NCI-H1105 (cell line): ENCODE results near the gene KCNAB2.

ENCODE experiments used
- DNase-seq: peaks from one replicate; lab custom pipeline; 2025; lab: John Stamatoyannopoulos, UW

Gene KCNAB2

DNA sequence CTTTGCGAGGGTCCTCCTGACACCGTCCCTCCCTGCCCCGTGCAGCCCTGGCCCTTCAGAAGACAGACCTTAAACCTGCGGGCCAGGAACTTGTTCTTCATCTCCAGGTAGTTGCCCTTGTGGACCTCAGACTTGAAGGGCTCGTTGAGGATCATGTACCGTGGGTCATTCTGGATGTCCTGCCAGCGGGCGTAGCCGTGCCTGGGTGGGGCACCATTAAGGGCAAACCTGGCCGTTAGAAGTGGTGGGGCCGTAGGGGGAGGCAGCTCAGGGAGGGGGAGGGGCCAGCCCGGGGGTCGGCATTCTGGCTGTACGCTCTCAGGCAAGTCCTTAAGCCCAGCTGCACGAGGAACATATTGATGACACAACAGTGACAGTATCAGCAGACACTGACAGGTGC is 64.6 kb downstream of the KCNAB2 start:
- no peak for DNase-seq

DNA sequence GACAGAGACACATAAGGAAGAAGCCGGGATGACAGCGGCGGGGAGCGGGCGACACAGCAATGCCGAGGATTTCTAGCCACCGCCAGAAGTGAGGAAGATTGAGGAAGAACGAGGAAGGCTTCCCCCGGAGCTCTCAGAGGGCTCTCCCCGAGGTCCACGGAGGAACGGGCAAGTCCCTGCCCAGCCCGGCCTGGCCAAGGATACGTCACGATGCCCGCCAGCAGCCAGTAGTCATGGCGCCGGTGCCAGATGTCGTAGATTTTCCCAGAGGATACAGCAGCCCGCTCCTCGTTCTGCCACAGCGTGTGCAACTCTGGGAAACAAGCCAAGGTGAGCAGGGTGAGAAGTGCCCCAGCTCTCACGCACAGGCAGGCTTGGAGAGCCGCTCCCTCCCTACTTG is 65.9 kb downstream of the KCNAB2 start:
- peak; percentile 74 for DNase-seq

DNA sequence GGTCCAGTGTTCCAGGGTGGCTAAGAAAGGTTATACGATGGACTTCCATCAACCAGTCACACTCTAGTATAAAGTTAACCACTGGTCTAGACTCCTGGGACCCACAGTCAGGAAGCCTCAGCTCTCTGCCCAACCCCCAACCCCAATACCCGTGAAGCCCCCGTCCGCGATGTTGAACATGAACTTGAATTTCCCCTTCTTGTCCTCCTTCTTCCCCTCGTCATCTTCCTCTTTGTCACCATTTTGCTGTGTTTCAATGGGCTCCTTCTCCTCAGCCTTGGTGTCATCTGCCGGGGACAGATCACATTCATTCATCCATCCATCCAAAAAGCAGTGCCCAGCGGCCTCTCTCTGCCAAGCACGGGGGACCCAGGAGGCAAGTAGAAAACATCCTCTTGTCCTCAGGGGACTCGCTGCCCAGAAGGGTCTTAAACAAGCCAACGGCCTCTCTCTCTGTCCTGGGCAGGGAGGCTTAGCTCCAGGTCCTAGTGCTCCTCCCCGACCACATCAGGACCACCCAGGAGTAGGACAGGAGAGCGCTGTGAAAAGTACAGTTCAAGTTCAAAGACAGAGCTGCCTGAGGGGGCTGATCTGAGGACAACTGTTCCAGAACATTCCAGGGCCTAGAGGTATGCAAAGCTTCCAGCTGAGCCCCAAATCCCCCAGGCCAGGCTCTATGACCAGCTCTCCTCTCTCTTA is 66.5 kb downstream of the KCNAB2 start:
- no peak for DNase-seq

DNA sequence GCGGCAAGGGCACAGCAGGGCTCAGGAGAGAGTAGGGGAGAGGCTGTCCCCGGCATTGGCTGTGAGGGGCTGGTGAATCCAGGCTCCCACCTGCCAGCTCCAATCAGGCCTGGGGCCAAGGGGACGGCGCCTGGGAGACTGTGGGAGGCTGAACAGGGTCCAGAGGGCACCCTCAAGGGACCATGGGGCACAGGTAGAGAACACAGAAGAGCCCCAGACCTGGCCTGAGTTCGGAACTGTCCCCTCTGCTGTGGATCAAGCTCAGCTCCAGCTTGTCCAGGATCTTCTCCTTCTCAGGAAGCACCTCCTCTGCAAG is 67.0 kb downstream of the KCNAB2 start:
- no peak for DNase-seq

DNA sequence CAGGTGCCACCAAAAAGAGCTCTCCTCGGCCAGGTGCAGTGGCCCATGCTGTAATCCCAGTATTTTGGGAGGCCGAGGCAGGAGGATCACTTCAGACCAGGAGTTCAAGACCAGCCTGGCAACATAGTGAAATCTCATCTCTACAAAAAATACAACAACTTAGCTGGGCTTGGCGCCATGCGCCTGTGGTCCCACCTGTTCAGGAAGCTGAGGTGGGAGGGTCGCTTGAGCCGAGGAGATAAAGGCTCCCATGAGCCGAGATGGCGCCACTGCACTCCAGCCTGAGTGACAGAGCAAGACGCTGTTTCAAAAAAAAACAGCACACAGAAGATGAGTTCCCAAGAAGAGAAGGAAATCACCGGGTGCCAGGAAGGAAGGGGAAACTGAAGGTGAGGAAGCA is 67.4 kb downstream of the KCNAB2 start:
- no peak for DNase-seq

DNA sequence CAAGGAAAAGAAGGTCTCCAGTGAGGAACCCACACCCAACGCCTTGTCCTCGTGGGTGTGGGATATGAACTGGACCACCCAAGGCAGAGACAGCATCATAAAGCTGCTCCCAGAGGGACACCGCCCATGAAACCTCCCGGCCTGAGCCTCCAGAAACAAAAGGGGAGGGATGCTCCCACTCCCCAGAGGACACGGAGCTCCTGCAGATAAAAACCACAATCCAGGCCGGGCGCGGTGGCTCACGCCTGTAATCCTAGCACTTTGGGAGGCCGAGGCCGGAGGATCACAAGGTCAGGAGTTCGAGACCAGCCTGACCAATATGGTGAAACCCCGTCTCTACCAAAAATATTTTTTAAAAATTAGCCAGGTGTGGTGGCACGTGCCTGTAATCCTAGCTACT is 68.1 kb downstream of the KCNAB2 start:
- DNase-seq = no peak

DNA sequence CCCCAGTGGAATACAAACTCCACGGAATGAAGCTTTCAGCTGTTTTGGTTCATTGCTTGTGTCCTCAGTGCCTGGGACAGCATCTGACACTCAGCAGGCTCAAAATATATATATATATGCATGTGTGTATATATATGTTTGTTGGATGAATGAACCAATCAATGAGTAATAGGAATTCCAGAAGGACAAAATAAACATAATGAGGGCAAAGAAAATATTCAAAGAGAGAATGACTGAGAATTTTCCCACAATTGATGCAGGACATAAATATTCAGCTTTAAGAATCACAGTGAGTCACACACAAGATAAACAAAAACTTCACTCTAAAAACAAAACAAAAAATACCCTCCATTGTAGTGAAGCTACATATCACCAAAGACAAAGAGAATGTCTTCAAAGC is 70.4 kb downstream of the KCNAB2 start:
- no peak for DNase-seq

DNA sequence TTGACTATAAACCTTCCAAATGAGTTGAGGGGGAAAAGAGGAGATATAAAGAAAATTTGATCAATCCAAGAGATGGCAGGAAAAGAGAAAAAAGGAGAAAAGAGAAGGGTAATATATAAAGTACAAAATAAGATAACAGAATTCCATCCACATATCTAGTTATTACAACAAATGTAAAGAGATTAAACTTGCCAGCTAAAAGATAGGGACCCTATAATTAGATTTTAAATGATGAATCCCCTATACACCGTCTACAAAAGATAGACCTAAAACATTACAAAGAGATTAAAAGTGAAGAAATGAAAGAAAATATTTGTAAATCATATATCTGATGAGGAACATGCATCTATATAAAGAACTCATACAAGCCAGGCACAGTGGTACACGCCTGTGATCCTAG is 71.4 kb downstream of the KCNAB2 start:
- DNase-seq = no peak

DNA sequence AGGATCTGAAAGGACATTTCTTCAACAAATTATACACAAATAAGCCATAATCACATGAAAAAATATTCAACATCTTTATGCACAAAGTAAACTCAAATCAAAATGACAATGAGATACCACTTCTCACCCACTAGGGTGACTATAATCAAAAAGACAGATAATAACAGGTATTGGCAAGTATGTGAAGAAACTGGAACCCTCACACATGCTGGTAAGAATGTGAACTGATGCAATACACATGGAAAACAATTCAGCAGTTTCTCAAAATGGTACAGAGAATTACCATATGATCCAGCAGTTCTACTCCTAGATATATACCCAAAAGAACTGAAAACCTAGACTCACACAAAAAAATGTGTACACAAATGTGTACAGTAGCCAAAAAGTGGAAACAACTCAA is 71.9 kb downstream of the KCNAB2 start:
- no peak for DNase-seq

DNA sequence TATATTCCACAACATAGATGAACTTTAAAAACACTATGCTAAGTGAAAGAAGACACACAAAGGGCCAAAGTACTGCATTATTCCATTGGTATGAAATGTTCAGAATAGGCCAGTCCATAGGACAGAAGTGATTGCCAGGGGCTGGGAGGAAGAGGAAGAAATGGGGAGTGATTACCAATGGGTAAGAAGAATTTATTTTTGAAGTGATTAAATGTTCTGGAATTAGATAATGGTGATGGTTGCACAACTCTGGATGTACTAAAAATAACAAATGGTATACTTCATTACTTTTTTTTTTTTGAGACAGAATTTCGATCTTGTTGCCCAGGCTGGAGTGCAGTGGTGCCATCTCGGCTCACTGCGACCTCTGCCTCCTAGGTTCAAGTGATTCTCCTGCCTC is 72.7 kb downstream of the KCNAB2 start:
- DNase-seq = no peak

DNA sequence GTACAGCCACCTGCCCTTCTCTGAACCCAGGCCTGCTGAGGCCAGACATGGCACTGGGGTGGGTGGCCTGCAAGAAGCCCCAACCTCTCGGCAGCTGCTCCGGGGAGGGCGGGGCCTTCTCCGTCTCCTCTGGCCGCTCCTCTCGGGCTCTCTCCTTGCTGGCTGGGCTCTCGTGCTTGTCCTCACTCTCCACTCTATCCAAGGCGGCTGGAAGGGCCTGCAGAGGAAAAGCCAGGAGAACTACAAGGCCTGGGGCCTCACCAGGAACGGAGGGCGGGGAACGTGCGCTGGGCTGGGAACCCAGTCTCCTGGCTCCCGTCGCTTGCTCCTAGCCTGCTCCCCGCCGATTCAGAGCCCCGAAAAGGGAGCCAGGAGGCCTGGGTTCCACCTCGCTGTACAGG is 75.3 kb downstream of the KCNAB2 start:
- DNase-seq = no peak

DNA sequence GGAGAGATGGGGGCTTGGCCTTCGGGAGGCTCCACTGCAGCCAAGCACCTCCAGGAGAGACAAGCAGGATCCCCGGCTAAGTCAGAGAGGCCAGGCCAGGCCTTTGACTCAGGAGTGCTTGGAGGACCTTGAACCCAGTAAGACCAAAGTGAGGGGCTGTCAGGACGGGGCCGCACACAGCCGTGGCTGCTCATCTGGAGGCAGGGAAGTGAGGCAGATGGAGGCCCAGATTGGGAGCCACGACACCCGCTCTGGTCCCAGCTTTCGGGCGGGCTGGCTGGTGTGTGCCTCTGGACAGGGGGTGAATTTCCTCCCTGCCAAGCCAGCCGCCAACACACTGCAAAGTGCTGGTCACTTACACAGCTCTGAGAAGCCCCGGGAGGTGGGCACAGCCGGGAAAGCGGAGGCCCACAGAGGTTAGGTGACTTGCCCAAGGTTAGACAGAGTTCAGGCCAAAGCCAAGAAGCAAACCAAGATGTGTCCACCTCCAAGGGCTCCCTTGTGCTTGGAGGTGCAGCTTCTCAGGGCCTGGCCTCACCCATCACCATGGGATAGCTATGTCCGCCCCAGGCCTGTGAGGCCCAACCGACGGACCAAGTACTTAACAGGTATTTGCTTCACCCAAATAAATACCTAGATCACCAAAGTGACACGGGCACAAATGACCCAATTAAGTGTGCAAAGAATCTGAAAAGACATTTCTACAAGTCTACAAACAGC is 76.1 kb downstream of the KCNAB2 start:
- no peak for DNase-seq

DNA sequence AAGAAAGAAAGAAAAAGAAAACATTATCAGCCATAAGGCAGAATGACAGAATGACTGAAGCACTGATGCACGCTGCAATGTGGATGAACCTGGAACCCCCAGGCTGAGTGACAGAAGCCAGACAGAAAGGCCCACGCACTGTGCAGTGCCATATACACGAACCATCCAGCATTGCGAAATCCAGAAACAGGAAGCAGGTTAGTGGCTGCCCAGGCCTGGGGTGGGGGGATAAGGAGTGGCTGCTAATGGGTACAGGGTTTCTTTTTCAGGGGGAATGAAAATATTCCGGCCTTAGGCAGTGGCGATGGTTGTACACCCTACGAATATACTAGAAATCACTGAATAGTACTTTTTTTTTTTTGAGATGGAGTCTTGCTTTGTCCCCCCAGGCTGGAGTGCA is 77.4 kb downstream of the KCNAB2 start:
- DNase-seq = no peak

DNA sequence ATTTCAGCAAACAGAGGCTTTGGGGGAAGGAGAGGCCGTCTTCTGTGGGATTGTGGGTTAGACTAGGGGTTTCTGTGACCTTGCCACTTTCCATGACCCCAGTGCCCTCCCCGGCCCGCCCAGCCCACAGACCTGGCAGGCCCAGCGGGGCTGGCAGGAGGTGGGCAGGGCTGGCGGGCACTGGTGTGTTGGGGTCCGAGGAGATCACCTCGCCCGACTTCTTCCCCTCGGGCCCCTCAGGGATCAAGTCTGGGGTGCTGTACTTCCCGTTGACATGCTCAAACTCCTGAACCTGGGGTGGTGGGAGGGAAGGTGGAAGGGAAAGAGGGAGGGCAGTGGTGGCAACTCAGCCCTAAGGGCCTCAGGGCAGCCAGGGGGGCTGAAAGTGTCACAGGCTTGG is 78.1 kb downstream of the KCNAB2 start:
- no peak for DNase-seq

DNA sequence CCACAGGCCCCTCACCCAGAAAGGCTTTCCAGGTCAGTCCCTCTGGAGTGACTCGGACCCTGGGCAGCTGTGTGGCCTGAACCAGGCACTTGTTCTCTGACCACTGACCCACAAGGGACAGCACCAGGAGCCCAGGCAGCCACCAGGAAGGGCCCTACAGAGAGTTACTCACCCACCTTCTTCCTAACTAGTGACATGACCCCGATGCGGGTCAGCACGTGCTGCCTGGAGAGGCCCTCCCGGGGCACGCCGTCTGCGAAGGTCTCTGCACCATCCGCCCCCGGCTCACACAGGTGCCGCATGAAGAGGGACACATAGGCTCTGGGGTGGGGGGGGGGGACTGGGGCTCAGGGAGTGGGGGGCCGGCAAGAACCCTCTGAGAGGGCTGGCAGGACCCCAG is 78.7 kb downstream of the KCNAB2 start:
- no peak for DNase-seq

DNA sequence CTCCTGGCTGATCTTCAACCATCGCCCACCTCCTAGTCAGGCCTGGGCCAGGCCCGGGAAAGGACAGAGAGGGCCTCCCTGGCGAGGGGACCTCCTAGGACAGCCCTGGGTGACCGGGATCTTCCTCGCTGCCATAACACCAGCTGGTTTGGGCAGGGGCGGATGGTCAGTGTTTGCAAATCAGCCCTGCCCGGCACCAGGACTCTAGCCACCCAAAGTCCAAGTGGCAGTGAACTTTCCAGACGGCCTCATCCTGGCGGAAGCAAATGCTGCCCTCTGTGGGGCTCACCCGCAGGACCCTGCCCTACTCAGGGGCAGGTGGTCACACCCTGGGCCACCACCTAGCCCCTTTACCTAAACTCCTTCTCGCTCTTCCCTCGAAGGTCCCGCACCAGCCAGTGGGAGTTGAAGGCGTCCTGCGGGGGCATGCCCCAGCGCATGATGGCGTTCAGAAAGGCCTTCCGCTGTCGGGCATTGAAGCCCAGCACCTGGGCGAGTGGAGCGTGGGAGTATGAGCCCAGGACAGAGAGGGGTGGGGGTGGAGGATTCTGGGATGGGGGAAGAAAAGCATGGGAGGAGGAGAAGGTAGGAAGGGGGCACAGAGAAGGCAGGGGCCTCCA is 79.2 kb downstream of the KCNAB2 start:
- no peak for DNase-seq

DNA sequence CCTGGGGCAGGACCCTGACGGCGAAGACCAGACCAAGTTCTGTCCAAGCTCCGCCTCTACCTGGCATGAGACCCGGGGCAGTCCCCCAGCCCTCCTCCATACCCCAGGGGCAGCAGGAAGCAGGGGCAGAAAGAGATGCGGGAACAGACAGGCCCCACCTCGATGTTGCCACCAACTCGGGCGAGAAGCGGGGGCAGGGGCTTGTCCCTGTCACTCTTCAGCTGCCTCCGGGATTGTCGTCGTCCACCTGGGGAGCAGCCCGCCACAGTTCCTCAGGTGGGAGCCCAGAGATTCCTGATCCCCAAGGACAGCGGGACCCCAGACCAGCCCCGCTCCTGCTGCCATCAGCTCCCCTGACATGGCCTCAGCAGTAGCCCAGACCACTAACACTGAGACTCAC is 79.7 kb downstream of the KCNAB2 start:
- no peak for DNase-seq

DNA sequence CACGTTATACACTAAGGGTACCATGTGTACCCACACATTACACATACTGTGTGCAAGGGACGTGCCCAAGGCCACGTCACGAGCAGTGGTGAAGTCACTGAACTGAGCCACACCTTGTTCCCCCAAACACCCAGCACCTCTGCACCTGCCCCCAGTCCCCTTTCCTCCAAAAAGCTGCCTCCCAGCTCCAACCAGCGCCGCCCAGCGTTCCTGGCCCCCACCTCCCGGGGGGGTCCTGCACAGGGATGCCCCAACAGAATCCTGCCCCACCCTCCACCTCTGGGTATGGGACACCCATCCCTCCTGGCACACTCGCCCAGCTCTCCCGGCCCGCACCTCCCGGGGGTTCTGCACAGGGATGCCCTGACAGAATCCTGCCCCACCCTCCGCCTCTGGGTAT is 80.3 kb downstream of the KCNAB2 start:
- no peak for DNase-seq

DNA sequence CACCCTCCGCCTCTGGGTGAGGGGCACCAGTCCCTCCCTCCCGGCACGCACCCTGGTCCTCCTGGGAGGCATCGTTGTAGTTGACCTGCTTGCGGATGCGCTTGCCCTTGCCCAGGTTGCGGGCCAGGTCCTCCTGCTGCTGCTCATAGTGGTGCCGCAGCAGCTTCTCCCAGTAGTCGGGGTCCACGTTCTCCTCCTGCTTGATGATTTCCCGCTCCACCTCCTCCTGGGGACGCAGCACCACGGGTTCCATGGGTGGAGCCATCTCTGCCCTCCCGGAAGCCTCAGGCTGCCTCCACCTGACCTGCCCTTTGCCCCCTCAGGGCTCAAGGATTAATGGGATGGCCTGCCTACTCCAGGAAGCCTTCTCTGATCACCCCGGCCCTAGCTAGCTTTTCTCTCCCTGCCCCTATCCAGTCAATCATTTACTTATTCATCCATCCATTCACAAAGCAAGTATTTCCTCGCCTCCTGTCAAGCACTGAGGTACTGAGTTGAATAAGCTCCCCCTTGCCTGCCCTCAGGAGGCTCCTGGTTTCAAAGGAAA is 80.9 kb downstream of the KCNAB2 start:
- DNase-seq = no peak

DNA sequence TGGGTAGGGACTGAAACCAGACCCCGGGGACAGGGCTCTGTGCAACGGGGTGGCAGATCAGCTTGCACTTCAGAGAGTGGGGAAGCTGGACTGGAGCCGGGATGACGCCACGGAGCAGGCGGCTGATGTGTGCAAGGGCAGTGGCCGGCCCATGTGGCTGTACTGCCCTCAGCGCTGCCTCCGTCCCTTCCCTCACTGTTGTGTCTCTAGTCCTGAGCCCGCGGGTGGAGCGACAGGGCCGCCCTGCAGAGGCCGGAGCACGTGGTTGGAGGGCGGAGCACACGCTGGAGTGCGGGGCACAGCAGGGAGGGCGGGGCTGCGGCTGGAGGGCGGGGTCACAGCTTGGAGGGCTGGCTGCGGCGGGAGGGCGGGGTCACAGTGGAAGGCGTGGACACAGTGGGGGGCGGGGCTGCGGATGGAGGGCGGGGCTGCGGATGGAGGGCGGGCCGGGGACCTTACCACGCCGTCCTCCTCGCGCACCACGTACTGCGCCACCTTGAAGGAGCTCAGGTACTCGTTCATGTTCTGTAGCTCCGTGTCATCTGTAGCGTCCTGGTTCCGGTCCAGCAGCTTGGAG is 82.0 kb downstream of the KCNAB2 start:
- no peak for DNase-seq

DNA sequence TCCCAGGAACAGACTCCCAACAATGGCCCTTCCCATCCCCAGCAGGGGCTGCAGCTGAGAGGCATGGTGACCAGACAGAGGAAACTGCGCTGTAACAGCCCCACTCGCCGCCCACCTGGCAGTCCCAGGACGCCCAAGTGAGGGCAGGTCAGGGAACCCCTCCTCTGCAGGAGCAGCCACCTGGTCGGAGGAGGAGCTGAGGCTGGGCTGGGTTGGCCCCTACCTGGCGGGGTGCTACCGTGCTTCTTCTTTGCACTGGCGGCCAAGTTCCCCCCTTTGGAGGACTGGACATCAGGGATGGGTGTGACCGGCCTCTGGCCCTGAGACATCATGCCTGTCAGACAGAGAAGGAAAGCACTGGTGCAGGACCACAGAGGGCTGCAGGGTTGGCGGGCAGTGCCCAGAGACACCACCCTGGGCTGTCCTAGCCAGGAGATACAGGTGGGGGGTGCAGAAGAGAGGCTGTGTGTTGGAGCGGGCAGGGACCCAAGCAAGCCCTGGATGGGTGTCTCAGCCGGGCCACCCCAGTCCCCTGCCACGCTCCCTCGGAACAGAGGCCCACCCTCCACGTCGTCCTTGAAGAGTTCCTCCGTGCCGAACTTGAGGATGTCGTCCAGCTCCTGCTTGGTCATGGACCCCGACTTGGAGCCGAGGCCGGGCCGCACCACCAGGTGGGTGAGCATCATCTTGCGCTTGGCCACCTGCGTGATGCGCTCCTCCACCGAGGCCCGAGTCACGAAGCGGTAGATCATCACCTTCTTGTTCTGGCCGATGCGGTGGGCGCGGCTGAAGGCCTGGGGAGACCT is 82.8 kb downstream of the KCNAB2 start:
- DNase-seq = no peak

DNA sequence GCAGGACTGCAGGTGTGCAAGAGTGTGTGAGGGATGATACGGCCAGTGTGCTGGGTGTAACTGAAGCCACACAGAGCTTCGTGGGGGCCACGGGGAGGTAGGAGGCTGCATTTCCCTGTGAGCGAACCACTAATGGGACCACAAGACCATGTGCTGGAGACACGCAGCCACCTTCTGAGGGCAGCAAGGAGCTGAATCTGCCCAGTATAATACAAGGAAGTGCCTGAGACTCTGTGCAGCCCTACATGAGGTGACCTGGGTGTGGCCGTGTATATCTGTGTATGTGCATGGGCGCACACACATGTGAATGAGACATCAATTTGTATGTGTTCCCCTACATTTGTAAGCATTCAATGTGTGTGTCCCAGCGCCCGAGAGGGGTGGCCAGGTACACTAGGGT is 83.6 kb downstream of the KCNAB2 start:
- DNase-seq = no peak
